Hepatocyte (in vitro differentiated cells): ENCODE measurements around the gene MGAT5. TPM values are rescaled to one million over a fixed set of nuclear protein-coding genes. Genes with fewer than 3 reads are reported as not detected.

ENCODE experiments used
- DNase-seq: peaks from one replicate; pipeline ENCODE4 v3.0.0-alpha.2; 2016; ENCODE audit warnings: low spot score
- H2AFZ ChIP-seq: fragments of 200-600 bp; sonication (generic); 2 replicates; pipeline ENCODE4 v1.6.0; 2016; ENCODE audit warnings: antibody characterized with exemption, mild to moderate bottlenecking
- H3K27ac ChIP-seq: fragments of 200-600 bp; sonication (generic); 2 replicates; pipeline ENCODE4 v1.5.1; 2016; ENCODE audit warnings: mild to moderate bottlenecking
- H3K27me3 ChIP-seq: fragments of 200-600 bp; sonication (generic); 2 replicates; pipeline ENCODE4 v1.6.1; 2016
- H3K36me3 ChIP-seq: fragments of 200-600 bp; sonication (generic); replicated peaks from 2 replicates; pipeline ENCODE4 v1.5.1; 2016; ENCODE audit warnings: low read depth; ENCODE audit not compliant: insufficient read depth
- H3K4me1 ChIP-seq: fragments of 200-600 bp; sonication (generic); 2 replicates; pipeline ENCODE4 v1.5.1; 2016; ENCODE audit warnings: mild to moderate bottlenecking, moderate library complexity; ENCODE audit not compliant: insufficient read depth
- H3K4me2 ChIP-seq: fragments of 200-600 bp; sonication (generic); 2 replicates; pipeline ENCODE4 v1.6.0; 2016
- H3K4me3 ChIP-seq: fragments of 200-600 bp; sonication (generic); 2 replicates; pipeline ENCODE4 v1.5.1; 2016; ENCODE audit warnings: mild to moderate bottlenecking
- H3K79me2 ChIP-seq: fragments of 200-600 bp; sonication (generic); 2 replicates; pipeline ENCODE4 v1.6.0; 2017; ENCODE audit warnings: mild to moderate bottlenecking
- H3K9me2 ChIP-seq: fragments of 200-600 bp; sonication (generic); replicated peaks from 2 replicates; pipeline ENCODE4 v1.6.0; 2017; ENCODE audit warnings: mild to moderate bottlenecking; ENCODE audit not compliant: insufficient read depth
- H3K9me3 ChIP-seq: fragments of 200-600 bp; sonication (generic); 2 replicates; pipeline ENCODE4 v1.5.1; 2016; ENCODE audit warnings: low read depth, mild to moderate bottlenecking
- H4K20me1 ChIP-seq: fragments of 200-600 bp; sonication (generic); 2 replicates; pipeline ENCODE4 v1.6.0; 2016; ENCODE audit warnings: mild to moderate bottlenecking; ENCODE audit not compliant: insufficient read depth, poor library complexity, severe bottlenecking
- CTCF ChIP-seq: fragments of 200-600 bp; sonication (generic); IDR thresholded peaks from 2 replicates; pipeline ENCODE4 v1.5.1; 2016; ENCODE audit warnings: antibody characterized with exemption, mild to moderate bottlenecking; ENCODE audit not compliant: poor library complexity
- EZH2 ChIP-seq: fragments of 200-600 bp; sonication (generic); IDR thresholded peaks from 2 replicates; pipeline ENCODE4 v1.6.1; 2016; ENCODE audit warnings: antibody characterized with exemption, mild to moderate bottlenecking, borderline replicate concordance
- EZH2phosphoT487 ChIP-seq: fragments of 200-600 bp; sonication (generic); IDR thresholded peaks from one replicate; pipeline ENCODE4 v1.6.1; 2018; ENCODE audit warnings: antibody characterized with exemption, mild to moderate bottlenecking, low read depth, moderate library complexity; ENCODE audit not compliant: unreplicated experiment, severe bottlenecking
- WGBS: methylation state at CpG from one replicate; pipeline ENCODE4 v1.1.6; 2016; ENCODE audit warnings: low lambda C conversion rate; ENCODE audit errors: missing lambda C conversion rate; 5-methylcytosine and 5-hydroxymethylcytosine counted together
- polyA plus RNA-seq: library from polyadenylated mRNA; unstranded; fragments of >200 nt; fragmentation: Nextera tagmentation; extraction: Ambion mirVana; gene quantifications from 2 replicates; pipeline ENCODE4 v1.2.1, GENCODE V29; 2016
- total RNA-seq: library from RNA; depleted of rRNA; stranded (reverse); fragments of >200 nt; gene quantifications from 2 replicates; pipeline ENCODE4 v1.2.3, GENCODE V29; 2014

Gene MGAT5
- total and polyA plus RNA-seq, 2 experiments from 2014 or later = 9.1 to 30.2 TPM

- Histone ChIP-seq H4K20me1 (no peaks in the 10 kb centered on the region), H3K4me1 (no peaks in the 10 kb centered on the region), H3K27ac (no peak overlapping the region), H2AFZ (no peak overlapping the region), H3K9me3 (no peaks in the 10 kb centered on the region), H3K79me2 (no peaks in the 10 kb centered on the region), H3K4me3 (no peak overlapping the region), H3K36me3 (no peaks in the 10 kb centered on the region), H3K4me2 (no peak overlapping the region), H3K27me3 (no peaks in the 10 kb centered on the region), H3K9me2 (no peaks in the 10 kb centered on the region)
- WGBS = 89% methylated on average over 7 of the region's 7 CpGs
- no peak for DNase-seq
- TF ChIP-seq EZH2 (no peak), EZH2phosphoT487 (no peak), CTCF (no peak)
Observed at GRCh38 chr2:134275058-134275862, 21.4 kb downstream of the MGAT5 start.

- Histone ChIP-seq H4K20me1 (no peaks in the 10 kb centered on the region), H3K4me3 (no peak overlapping the region), H3K9me2 (no peaks in the 10 kb centered on the region), H3K36me3 (no peaks in the 10 kb centered on the region), H3K4me1 (no peaks in the 10 kb centered on the region), H2AFZ (no peak overlapping the region), H3K79me2 (no peaks in the 10 kb centered on the region), H3K9me3 (no peaks in the 10 kb centered on the region), H3K27ac (no peak overlapping the region), H3K27me3 (no peaks in the 10 kb centered on the region), H3K4me2 (no peak overlapping the region)
- no peak for DNase-seq
- TF ChIP-seq CTCF (no peak), EZH2 (no peak), EZH2phosphoT487 (no peak)
- 91% methylated on average over 6 of the region's 6 CpGs for WGBS
Observed at GRCh38 chr2:134276381-134277172, 22.7 kb downstream of the MGAT5 start.

GRCh38 chr2:134277223-134277622 is 23.4 kb downstream of the MGAT5 start:
- 100% methylated on average over 4 of the region's 4 CpGs for WGBS
- Histone ChIP-seq H3K9me2 (no peaks in the 10 kb centered on the region), H3K27ac (no peak overlapping the region), H3K36me3 (no peaks in the 10 kb centered on the region), H3K9me3 (no peaks in the 10 kb centered on the region), H3K4me2 (no peak overlapping the region), H3K27me3 (no peaks in the 10 kb centered on the region), H2AFZ (no peak overlapping the region), H4K20me1 (no peaks in the 10 kb centered on the region), H3K4me1 (no peaks in the 10 kb centered on the region), H3K79me2 (no peaks in the 10 kb centered on the region), H3K4me3 (no peak overlapping the region)
- no peak for TF ChIP-seq EZH2
- TF ChIP-seq CTCF = no peak
- no peak for TF ChIP-seq EZH2phosphoT487
- no peak for DNase-seq
